Brain microvascular endothelial cell (primary cell): ENCODE data around the gene ZFPM1.

Experiments used
- DNase-seq: peaks from one replicate; pipeline ENCODE4 v3.0.0-alpha.2; 2020
- H3K27ac ChIP-seq: fragments of 250-450 bp; sonication (Bioruptor Pico); 2 replicates; pipeline ENCODE4 v1.5.1; 2020; ENCODE audit warnings: mild to moderate bottlenecking, moderate library complexity
- H3K27me3 ChIP-seq: fragments of 250-450 bp; sonication (Bioruptor Pico); replicated peaks from 2 replicates; pipeline ENCODE4 v1.5.1; 2020; ENCODE audit warnings: mild to moderate bottlenecking
- H3K36me3 ChIP-seq: fragments of 250-450 bp; sonication (Bioruptor Pico); replicated peaks from 2 replicates; pipeline ENCODE4 v1.5.1; 2020; ENCODE audit warnings: mild to moderate bottlenecking
- H3K4me3 ChIP-seq: 2 replicates; pipeline ENCODE4 v1.5.1; 2011; ENCODE audit warnings: low read depth, mild to moderate bottlenecking, control low read depth, low read length, moderate library complexity
- in situ Hi-C: cut with HindIII; loops from 2 replicates; pipeline ENCODE4 v1.10.0; 2017; ENCODE audit warnings: low sequenced_read_pairs, low pct_ligation_motif_present
- TF ChIP-seq, protein P1 (sequence below): IDR thresholded peaks from 2 replicates; pipeline ENCODE4 v1.5.1; 2011; ENCODE audit warnings: low read depth, mild to moderate bottlenecking, moderate library complexity, low read length, control low read depth, inconsistent platforms; ENCODE audit errors: missing control alignments

ZFPM1 gene

DNA sequence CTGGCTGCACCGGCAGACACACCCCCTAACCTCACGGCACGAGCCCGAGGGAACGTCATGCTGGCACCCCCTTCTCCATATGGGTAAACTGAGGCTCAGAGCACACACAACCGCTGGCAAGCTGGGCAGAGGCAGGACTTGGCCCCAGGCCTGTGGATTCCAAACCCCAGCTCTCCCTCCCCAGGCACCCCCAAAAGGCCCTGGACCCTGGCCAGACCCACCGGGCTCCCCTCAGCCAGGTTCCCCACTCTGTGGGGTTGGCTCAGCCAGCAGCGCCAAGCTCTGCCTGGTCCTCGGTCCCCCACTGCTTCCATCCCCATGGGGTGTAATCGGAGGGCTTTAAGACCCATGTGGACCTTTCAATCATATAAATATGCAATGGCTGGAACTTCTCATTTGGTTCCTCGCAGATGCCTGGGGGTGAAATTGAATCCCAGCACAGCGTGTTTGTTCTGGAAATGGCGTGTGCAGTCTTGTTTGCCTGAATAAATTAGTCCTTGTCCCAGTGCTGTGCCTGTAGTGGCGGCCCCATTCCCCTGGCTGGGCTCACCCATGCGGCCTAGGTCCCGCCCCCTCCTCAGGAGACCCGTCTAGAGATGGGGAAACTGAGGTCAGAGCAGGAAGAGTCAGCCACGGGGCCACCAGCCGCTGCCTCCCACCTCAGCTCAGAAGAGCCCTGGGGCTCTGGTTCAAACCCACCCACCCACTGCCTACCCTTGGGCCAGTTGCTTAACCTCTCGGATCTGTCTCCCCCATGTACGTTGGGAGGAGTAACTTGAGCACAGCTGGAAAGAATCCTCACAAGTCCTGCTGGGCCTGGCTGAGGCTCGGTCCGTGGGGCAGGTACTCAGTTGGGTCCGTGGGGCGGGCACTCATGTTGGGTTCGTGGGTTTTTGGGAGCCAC is 57.3 kb downstream of the ZFPM1 start:
- Histone ChIP-seq H3K4me3 (no peak overlapping the region), H3K27me3 (no peaks in the 10 kb centered on the region), H3K36me3 (no peaks in the 10 kb centered on the region), H3K27ac (no peak overlapping the region)
- TF ChIP-seq, protein P1, sequence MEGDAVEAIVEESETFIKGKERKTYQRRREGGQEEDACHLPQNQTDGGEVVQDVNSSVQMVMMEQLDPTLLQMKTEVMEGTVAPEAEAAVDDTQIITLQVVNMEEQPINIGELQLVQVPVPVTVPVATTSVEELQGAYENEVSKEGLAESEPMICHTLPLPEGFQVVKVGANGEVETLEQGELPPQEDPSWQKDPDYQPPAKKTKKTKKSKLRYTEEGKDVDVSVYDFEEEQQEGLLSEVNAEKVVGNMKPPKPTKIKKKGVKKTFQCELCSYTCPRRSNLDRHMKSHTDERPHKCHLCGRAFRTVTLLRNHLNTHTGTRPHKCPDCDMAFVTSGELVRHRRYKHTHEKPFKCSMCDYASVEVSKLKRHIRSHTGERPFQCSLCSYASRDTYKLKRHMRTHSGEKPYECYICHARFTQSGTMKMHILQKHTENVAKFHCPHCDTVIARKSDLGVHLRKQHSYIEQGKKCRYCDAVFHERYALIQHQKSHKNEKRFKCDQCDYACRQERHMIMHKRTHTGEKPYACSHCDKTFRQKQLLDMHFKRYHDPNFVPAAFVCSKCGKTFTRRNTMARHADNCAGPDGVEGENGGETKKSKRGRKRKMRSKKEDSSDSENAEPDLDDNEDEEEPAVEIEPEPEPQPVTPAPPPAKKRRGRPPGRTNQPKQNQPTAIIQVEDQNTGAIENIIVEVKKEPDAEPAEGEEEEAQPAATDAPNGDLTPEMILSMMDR, result no peak
- DNase-seq, result no peak
- in situ Hi-C loops, result no loop called here

DNA sequence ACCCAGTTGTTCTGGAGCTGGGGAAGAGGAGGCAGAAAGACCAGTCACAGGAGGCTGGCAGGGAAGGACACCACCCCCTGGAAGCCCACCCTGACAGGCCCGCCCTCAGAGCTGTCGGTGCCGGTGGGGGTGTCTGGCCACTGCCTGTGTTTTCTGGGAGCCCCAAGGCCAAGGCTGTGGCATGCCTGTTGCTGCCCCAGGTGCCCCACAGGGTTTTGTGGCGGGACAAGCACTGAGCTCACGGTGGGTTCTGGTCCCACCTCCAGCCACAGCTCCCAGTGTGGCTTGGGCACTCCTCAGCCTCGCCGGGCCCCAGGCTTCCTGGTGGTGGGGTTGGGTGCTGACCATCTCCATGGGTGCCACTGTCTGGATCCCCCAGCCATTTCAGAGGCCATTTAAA is 58.0 kb downstream of the ZFPM1 start:
- in situ Hi-C loops, result no loop called here
- no peak overlapping the region for H3K4me3 ChIP-seq
- no peaks in the 10 kb centered on the region for H3K36me3 ChIP-seq
- no peaks in the 10 kb centered on the region for H3K27me3 ChIP-seq
- no peak overlapping the region for H3K27ac ChIP-seq
- TF ChIP-seq, protein P1, result no peak
- DNase-seq, result no peak

DNA sequence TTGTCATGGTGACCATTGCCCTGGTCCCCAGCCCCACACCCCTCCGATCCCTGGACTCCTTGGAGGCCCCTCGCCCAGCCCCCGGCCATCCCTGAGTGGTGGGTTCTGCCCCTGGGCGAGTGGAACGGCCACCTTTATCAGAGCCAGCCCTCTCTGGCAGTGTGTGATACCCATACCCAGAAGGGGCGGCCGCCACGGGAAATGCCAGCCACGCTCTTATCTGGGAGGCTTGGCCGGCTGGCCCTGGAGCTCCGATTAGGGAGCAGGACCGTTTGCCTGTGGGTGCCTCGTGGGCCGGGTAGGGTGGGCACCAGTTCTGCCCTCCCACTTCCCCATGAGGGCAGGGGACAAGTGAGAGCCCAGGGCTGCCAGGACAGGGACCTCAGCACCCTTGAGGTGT is 58.8 kb downstream of the ZFPM1 start:
- in situ Hi-C loops, result no loop called here
- no peak for DNase-seq
- Histone ChIP-seq H3K27me3 (no peaks in the 10 kb centered on the region), H3K4me3 (no peak overlapping the region), H3K27ac (no peak overlapping the region), H3K36me3 (no peaks in the 10 kb centered on the region)
- TF ChIP-seq, protein P1, result no peak

DNA sequence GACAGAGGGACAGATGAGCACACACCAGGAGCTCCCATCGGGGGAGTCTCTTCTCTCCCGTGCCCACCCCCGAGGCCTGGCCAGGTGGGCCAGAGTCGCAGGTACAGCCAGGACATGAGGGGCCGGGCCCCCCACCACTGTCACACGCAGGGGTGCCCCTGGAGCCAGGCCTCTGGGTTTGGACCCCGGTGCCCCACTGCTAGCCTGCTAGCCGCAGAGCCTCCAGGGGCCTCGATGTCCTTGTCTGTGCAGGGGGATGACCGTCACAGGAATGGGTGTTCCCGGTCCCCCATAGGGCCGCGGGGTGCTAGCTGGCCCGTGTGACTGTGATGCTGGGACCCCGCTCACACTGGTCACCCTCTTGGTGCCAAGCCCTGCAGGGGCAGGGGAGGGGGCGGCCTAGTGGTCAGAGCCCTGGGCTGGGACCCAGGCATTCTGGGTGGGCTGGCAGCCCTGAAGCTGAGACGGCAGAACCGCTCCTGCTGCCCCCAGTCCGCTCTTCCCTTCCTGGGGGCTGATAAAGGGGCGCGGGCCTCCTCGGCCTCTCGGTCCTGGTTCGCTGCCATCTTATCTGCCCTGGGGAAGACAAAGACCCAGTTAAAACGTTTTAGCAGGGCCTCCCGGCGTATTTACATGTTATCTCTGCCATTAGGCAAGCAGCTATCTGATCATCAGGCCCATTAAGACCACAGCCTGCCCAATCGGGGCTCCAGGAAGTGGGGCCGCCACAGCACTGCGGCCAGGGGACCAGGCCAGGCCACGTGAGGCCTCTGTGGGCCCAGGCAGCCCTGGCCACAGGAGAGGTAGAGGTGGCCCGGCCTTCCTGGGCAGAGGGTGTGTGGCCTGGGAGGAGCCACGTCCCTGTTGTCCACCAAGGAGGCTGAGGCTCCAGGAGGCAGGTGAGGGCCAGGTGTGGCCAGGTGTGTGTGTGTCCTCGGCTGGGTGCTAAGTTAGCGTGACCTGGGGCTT is 59.9 kb downstream of the ZFPM1 start:
- H3K27me3 ChIP-seq, result no peaks in the 10 kb centered on the region
- no peak for DNase-seq
- no peaks in the 10 kb centered on the region for H3K36me3 ChIP-seq
- TF ChIP-seq, protein P1, result no peak
- in situ Hi-C loops, result no loop called here
- no peak overlapping the region for H3K27ac ChIP-seq
- no peak overlapping the region for H3K4me3 ChIP-seq

DNA sequence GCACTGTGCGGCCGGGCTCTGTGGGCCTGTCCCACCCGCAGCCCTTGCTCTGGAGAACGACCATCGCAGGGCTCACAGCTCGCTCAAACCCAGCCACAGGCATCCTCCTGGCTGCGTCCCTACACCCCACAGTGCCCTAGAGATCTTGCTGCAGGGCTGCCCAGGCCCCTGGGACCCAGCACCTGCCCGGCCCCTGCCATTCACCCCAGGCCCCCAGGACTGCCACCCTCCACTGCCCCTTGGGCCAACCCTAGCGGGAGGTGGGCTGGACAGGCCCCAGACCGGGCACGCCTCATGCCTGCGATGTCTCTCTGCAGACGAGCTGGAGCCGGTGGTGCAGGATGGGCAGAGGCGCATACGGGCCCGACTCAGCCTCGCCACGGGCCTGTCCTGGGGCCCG is 61.0 kb downstream of the ZFPM1 start:
- TF ChIP-seq, protein P1, result no peak
- no peak for DNase-seq
- H3K27me3 ChIP-seq, result no peaks in the 10 kb centered on the region
- H3K4me3 ChIP-seq, result no peak overlapping the region
- H3K36me3 ChIP-seq, result no peaks in the 10 kb centered on the region
- in situ Hi-C loops, result no loop called here
- H3K27ac ChIP-seq, result no peak overlapping the region
